ENCODE measurements around the gene ZSCAN21.

DNA sequence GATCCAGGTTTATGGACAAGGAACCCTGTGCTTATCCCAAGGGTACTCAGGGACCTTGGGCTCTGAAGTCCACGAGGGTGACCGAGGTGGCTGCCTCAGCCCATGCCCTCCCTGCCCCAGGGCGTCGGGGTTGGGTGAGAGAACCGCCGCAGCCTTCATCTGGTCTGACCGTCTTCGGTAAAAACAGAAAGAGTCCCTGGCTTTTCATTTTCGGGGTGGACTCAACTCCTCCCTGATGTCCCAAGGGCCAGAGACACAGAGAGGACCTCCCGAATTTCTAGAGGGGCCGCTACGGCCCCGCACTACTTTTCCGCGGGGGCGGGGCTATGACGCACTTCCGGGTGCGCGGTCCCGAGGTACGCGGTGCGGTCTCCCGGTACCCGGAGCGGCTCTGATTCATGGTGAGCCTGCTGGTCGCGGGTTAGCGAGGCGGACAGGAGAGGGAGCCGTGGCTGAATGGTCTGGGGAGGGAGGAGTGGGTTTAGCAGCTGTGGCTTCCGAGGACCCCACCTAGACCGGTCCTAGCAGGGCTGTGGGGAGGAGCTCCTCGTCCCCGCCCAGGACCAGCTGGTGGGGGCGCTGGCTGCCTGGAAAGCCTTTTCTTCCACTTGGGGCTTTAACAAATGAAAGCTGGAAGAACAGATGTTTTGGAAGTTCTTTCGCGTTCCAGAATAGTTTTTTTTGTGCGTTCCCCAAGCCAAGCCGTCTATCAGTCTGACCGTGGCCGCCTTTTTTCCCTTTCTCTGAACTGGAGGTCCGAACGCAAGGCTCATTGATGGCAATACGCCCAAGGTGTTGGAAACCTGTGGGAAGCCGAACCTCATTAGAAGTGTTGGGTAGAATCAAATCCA is at the start of gene ZSCAN21:
- TF ChIP-seq, protein P1, sequence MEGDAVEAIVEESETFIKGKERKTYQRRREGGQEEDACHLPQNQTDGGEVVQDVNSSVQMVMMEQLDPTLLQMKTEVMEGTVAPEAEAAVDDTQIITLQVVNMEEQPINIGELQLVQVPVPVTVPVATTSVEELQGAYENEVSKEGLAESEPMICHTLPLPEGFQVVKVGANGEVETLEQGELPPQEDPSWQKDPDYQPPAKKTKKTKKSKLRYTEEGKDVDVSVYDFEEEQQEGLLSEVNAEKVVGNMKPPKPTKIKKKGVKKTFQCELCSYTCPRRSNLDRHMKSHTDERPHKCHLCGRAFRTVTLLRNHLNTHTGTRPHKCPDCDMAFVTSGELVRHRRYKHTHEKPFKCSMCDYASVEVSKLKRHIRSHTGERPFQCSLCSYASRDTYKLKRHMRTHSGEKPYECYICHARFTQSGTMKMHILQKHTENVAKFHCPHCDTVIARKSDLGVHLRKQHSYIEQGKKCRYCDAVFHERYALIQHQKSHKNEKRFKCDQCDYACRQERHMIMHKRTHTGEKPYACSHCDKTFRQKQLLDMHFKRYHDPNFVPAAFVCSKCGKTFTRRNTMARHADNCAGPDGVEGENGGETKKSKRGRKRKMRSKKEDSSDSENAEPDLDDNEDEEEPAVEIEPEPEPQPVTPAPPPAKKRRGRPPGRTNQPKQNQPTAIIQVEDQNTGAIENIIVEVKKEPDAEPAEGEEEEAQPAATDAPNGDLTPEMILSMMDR (IDR thresholded peaks at IDR 0.05) = peak in 3 of 5 experiments; percentile 16 to 44 (median 26)
- TF ChIP-seq POLR2A (IDR thresholded peaks at IDR 0.05) = peak; percentile 50 to 60

Data from tibial nerve (tissue), 3 donors.